ENCODE measurements around the gene VGLL2.

- TF ChIP-seq CTCF (IDR thresholded peaks at IDR 0.05) (no peak), ZFX (IDR thresholded peaks at IDR 0.05; ENCODE audit: borderline replicate concordance) (no peak)
These were observed 32.2 kb upstream of the VGLL2 start for GRCh38 chr6:117233145-117233544.
